Right kidney (tissue), 9 donors: ENCODE results near the gene DNHD1.

Experiments
- DNase-seq: peaks from one replicate; pipeline ENCODE4 v3.0.0-alpha.2; 2016
- long read RNA-seq, 8 donors: transcript quantifications; one replicate each; lab custom pipeline, GENCODE V29; 2026

Gene DNHD1
- long read RNA-seq, donor 1, partial matches to known transcripts, result 165 of 171 reads
- long read RNA-seq, donor 1, other reads (novel, unspliced or antisense), result 6 of 171 reads
- long read RNA-seq, donor 2, partial matches to known transcripts, result 5 of 5 reads
- long read RNA-seq, donor 2, other reads (novel, unspliced or antisense), result 0 of 5 reads
- long read RNA-seq, donor 3, result 0 reads
- long read RNA-seq, donor 4, partial matches to known transcripts, result 23 of 23 reads
- long read RNA-seq, donor 4, other reads (novel, unspliced or antisense), result 0 of 23 reads
- long read RNA-seq, donor 5, partial matches to known transcripts, result 25 of 25 reads
- long read RNA-seq, donor 5, other reads (novel, unspliced or antisense), result 0 of 25 reads
- long read RNA-seq, donor 6, result 0 reads
- long read RNA-seq, donor 7, result 0 reads
- long read RNA-seq, donor 8, partial matches to known transcripts, result 13 of 22 reads
- long read RNA-seq, donor 8, other reads (novel, unspliced or antisense), result 9 of 22 reads

GRCh38 chr11:6497069-6497839 lies at the start of gene DNHD1:
Gene DNHD1 (plus strand): TSS chr11:6497280. CDS start chr11:6498216, 936 bp downstream.
- no peak for DNase-seq

- DNase-seq, result no peak
These were observed 48.5 kb upstream of the DNHD1 start for GRCh38 chr11:6448574-6448973.

DNA sequence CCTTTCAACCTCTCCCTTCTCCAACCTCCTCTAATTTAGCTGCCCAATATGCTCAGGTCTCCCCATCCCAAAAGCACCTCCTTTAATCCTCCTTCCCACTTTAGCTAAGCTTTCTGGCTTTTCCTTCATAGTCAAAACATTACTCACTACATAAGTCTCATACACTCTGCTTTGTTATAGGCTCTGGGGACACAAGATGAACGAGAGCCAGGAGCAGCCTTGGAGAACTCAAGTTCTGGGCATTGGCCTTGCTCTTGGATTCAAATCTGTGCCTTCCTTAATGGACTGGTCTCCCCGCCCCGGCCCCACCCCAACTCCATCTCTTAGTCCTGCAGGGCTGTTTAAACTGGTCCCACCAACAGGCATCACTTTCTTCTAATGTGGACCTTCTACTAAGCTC lies 44.9 kb upstream of the DNHD1 start:
- DNase-seq, result no peak

GRCh38 chr11:6453152-6453551 lies 43.9 kb upstream of the DNHD1 start:
- no peak for DNase-seq

- DNase-seq, result no peak
These were observed 42.0 kb upstream of the DNHD1 start for GRCh38 chr11:6455070-6455469.

GRCh38 chr11:6456361-6457073 lies 40.6 kb upstream of the DNHD1 start:
- no peak for DNase-seq

DNA sequence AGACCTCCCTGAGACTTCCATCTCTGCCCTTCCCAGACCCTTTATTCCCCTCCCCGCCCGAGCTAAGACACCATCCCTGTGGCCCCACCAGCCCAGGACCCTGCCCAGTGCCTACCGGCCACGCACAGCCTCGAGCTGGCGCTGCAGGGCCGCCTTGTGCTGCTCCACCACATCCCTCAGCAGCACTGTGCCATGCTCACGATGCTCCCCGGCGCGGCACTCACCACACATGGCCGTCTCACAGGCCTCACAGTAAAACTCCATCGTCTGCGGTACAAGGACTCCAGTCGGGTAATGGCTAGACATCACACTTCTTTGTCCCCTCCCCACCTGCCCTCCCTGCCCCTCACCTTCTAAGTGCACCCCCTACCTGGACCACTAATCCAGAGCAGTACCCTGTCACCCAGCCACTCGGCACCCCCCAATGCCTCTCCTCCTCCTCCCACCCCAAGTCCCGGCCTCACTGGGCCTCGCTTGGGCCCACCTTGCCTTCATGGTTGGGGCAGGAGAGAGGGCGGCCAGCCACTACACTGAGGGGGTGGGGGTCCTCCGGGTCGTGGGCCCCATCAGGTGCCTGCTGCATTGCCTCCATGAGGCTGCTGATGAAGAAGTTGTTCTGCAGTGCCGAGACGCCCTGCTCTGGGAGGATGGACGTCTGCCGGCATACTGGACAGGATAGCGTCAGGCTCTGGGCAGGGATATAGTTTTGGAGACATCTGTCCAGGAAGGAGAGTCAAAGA lies 39.3 kb upstream of the DNHD1 start:
- no peak for DNase-seq

DNA sequence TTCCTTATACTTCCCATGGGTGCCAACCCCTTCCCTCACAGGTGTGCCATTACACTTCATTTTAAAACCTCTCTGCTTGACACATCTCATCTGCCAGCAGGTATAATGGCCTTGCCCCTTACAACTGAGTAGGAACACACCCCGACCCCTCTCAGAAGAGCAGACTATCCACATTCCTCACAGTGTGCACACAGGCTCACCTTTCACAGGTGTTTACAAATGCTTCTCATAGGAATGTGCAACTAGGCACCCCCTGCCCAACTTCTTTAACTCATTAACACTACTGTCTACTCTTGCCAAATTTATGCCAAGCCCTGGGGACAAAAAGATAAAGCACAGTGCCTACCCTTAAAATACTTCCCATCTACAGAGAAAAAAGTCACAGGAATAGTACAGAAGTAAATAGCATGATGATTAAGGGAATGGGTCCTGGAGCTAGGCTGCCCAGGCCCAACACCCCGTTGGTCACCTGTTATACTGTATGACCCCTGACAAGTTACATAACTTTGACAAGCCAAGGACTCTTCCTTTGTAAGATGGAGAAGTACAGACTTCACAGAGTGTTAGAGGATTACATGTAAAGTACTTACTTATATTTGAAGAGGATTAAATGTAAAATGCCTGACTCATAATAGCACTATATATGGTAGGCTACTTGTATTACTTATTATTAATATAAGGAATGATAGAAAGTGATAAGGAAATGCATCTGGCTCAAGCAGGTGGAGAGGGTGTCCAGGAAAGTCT lies 38.6 kb upstream of the DNHD1 start:
- DNase-seq, result no peak

- no peak for DNase-seq
These were observed 38.0 kb upstream of the DNHD1 start for GRCh38 chr11:6459099-6459450.

DNA sequence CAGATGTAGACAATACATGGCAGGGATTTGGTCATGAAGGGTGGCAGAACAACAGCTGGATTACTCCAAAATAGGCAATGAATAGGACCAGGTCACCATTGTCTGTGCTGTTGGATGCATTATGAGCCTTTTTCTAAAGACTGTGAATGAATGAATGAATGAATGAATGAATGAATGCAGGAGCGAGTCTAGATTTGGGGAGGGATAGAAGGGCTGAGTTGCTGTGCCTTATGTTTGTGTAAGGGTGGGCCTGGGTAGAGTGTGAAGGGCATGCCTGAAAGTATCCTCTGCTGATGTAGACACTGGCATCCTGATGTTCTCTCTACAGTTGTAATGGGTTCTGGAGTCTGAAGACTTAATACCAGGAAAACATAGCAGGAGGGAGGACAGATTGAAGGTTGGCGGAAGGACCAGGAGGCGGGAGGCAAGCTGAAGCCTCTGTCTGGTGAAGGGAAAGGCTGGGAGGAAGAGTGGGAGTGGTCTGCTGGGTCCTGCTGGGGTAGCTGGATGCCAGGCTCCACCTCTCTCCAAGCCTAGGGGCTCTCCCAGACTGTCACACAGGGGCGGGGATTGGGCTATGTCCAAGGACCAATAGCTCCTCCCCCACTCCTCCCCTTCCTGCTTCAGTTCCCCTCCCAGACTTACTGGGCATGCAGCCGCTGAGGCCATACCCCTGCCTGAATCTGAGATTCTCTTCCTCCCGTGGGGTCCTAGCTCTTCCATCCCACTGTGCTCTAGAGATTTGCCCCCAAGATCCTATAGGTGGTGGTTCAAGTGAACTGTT lies 28.2 kb upstream of the DNHD1 start:
- DNase-seq, result peak; percentile 70

GRCh38 chr11:6469599-6469998 lies 27.5 kb upstream of the DNHD1 start:
- DNase-seq, result no peak

GRCh38 chr11:6472934-6473333 lies 24.1 kb upstream of the DNHD1 start:
- DNase-seq, result no peak

GRCh38 chr11:6473451-6474412 lies 23.3 kb upstream of the DNHD1 start, which contains the start of gene TRIM3:
Gene TRIM3 (minus strand): TSS chr11:6473941. CDS start chr11:6465695, 8,246 bp downstream.
- peak; percentile 90 for DNase-seq

DNA sequence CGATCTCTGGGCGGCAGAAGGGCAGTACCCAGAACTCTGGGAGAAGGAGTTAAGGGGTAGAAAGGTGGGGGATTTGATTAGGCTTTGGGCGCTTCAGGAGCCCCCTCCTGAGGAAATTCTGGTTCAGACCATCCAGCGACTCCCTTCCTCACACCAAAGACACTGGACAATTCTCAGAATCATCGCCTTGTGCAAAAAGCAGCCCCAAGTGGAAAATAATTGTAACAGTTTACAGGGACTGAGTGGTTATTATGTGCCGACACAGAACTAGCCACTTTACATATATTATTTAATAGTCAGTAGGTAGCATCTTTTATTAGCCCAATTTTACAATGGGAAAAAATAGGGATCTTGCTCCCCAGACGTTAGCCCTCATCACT lies 22.7 kb upstream of the DNHD1 start:
- DNase-seq, result no peak

GRCh38 chr11:6474806-6475500 lies 22.1 kb upstream of the DNHD1 start:
- no peak for DNase-seq

GRCh38 chr11:6475936-6476335 lies 21.1 kb upstream of the DNHD1 start:
- DNase-seq, result no peak

DNA sequence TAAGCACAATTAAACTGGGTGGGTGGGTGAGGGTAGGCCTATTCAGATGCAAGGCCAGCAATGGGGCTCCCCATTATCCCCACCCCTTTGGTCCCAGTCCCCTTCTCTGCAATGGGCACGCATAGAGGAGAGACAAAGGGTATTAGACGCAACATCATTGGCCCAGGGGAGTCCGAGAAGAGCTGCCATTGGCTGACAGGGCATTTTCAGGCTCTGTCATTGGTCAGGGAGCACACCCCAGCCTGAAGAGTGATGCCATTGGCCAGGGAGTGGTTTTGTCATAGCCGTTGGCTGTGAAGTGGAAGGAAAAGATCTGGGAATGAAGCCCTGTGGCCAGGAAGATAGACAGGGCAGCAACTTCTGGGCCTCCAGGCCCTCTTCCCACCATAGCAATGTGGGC lies 20.5 kb upstream of the DNHD1 start:
- no peak for DNase-seq

GRCh38 chr11:6480299-6480914 lies 16.7 kb upstream of the DNHD1 start:
- no peak for DNase-seq
